Central memory CD8-positive, alpha-beta T cell (primary cell): ENCODE data around the gene RPL18.
A peak's percentile ranks its signal among the peaks of the same experiment; 100 is the strongest.

Source experiments
- ATAC-seq: fragments of 150-1000 bp; cut with Tn5 transposase; replicated peaks from 2 replicates; pipeline ENCODE4 v1.10.0; 2022; ENCODE audit warnings: mild to moderate bottlenecking, moderate FRiP score, moderate number of reproducible peaks; ENCODE audit not compliant: poor library complexity, severe bottlenecking; ENCODE audit errors: extremely low read depth
- DNase-seq, 2 donors: peaks; one replicate each; pipeline ENCODE4 v3.0.0; 2021; ENCODE audit warnings: low spot score in 2 of 2
- H3K27ac Mint-ChIP-seq: one replicate; pipeline ENCODE4 v1.8.0; 2022; ENCODE audit warnings: low read depth, mild to moderate bottlenecking, moderate library complexity, mixed read lengths
- H3K27me3 Mint-ChIP-seq: one replicate; pipeline ENCODE4 v1.8.0; 2022; ENCODE audit warnings: mixed read lengths
- H3K36me3 Mint-ChIP-seq: one replicate; pipeline ENCODE4 v1.8.0; 2022; ENCODE audit warnings: mild to moderate bottlenecking, moderate library complexity, mixed read lengths; ENCODE audit not compliant: insufficient read depth
- H3K4me1 Mint-ChIP-seq: one replicate; pipeline ENCODE4 v1.8.0; 2022; ENCODE audit warnings: mixed read lengths
- H3K4me3 Mint-ChIP-seq: one replicate; pipeline ENCODE4 v1.8.0; 2022; ENCODE audit warnings: mild to moderate bottlenecking, moderate library complexity, mixed read lengths
- H3K9me3 Mint-ChIP-seq: one replicate; pipeline ENCODE4 v1.8.0; 2022; ENCODE audit warnings: mixed read lengths

Gene RPL18

GRCh38 chr19:48613024-48613851 lies 5.7 kb downstream of the RPL18 start:
- Mint-ChIP-seq H3K36me3 (peaks cover 14% of the 10 kb centered on the region), H3K4me3 (no peak overlapping the region), H3K27me3 (no peaks in the 10 kb centered on the region), H3K27ac (peak overlapping the region; percentile 91), H3K9me3 (no peaks in the 10 kb centered on the region), H3K4me1 (peaks cover 33% of the 10 kb centered on the region)
- no peak for ATAC-seq
- DNase-seq = no peak

DNA sequence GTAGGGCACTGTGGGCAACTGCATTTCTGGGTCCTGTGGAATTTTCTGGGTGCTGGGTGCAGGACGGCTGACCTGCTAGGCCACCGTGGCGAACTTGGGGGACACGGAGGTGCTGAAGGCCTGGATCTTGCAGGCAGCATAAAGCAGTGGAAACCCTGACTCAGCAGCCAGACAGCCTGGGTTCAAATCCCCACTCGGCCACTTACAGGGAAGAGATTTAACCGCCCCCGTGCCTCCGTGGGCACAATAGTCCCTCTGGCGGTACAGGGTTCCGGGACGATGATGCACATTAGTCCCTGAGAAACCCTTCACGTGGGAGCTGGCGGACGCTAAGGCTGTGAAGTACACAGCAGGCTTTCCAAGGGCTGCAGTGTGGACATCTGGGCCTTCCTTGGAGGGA lies 7.1 kb downstream of the RPL18 start:
- Mint-ChIP-seq H3K27ac (peak overlapping the region; percentile 57), H3K27me3 (no peaks in the 10 kb centered on the region), H3K9me3 (no peaks in the 10 kb centered on the region), H3K4me1 (peaks cover 21% of the 10 kb centered on the region), H3K36me3 (peaks cover 10% of the 10 kb centered on the region), H3K4me3 (no peak overlapping the region)
- DNase-seq (no peak), ATAC-seq (no peak)

DNA sequence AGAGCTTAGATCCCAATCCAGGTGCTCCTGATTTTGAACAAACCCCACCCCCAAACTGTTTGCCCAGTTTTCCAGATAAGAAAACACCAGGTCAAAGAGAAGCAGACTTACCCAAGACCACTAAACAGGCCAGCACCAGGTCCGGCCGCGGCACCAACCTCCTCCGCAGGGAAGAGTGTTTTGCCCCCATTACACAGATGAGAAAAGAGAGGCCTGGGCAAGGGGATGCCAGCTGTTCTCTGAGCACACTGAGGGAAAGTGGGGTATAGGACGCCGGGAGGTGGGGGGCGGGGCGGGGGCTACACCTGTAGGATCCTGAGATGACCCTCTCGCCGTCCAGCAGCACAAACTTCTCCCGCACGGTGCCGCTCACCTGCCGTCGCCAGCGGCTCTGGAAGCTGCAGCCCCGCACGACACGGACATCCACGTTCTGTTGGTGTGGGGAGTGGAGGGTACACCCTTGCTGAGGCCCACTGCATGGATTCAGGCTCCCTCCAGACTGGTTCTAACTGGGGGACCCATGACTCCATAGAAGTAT lies 9.3 kb downstream of the RPL18 start:
- Mint-ChIP-seq H3K36me3 (peaks cover 3% of the 10 kb centered on the region), H3K27me3 (no peaks in the 10 kb centered on the region), H3K27ac (no peak overlapping the region), H3K4me1 (peaks cover 12% of the 10 kb centered on the region), H3K9me3 (no peaks in the 10 kb centered on the region), H3K4me3 (no peak overlapping the region)
- ATAC-seq = no peak
- no peak for DNase-seq

- peak; percentile 81 for ATAC-seq
- Mint-ChIP-seq H3K4me1 (peaks cover 8% of the 10 kb centered on the region), H3K36me3 (peaks cover 3% of the 10 kb centered on the region), H3K27ac (peak overlapping the region; percentile 71), H3K27me3 (no peaks in the 10 kb centered on the region), H3K4me3 (no peak overlapping the region), H3K9me3 (no peaks in the 10 kb centered on the region)
- peak in 1 of 2 donors; percentile 34 for DNase-seq
These were observed 10.1 kb downstream of the RPL18 start for GRCh38 chr19:48608798-48609263.

DNA sequence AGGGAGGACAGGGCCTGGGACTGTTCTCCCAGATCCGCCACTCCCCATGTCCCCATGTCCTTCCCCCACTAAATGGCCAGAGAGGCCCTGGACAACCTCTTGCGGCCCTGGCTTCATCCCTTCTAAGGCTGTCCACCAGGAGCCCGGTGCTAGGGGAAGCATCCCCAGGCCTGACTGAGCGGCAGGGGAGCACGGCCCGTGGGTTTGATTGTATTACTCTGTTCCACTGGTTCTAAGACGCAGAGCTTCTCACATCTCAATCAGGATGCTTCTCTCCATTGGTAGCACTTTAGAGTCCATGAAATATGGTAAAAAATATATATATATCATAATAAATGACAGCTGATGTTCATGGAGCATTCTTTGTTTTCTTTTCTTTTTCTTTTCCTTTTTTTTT lies 11.6 kb downstream of the RPL18 start:
- Mint-ChIP-seq H3K9me3 (no peaks in the 10 kb centered on the region), H3K36me3 (peaks cover 1% of the 10 kb centered on the region), H3K4me3 (no peak overlapping the region), H3K27me3 (no peaks in the 10 kb centered on the region), H3K27ac (no peak overlapping the region), H3K4me1 (peaks cover 5% of the 10 kb centered on the region)
- DNase-seq (no peak), ATAC-seq (no peak)

GRCh38 chr19:48606463-48607358 lies 12.3 kb downstream of the RPL18 start, which contains the start of gene SPACA4:
TSS of gene SPACA4 (plus strand) at chr19:48606742. CDS start at chr19:48606979, 237 bp downstream.
- ATAC-seq = no peak
- no peak for DNase-seq
- Mint-ChIP-seq H3K36me3 (peaks cover 1% of the 10 kb centered on the region), H3K9me3 (no peaks in the 10 kb centered on the region), H3K4me1 (peaks cover 5% of the 10 kb centered on the region), H3K4me3 (no peak within 1 kb of the TSS), H3K27me3 (no peaks in the 10 kb centered on the region), H3K27ac (no peak within 1 kb of the TSS)

DNA sequence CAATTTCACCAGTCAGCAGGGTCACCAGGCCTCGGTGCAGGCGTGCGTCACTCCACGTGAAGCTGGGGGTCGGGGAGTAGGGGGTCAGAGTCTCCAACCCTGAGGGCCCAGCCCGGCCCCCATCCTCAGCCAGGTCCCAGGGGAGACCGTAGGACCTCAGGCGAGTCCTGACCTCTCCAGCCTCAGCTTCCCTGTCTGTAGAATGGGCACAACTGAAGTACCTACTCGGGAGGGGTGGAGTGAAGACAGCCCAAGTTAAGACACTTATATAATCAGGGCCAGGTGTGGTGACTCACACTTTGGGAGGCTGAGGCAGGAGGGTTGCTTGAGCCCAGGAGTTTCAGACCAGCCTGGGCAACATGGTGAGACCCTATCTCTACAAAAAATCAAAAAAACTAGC lies 15.1 kb downstream of the RPL18 start:
- Mint-ChIP-seq H3K4me3 (no peak overlapping the region), H3K4me1 (peaks cover 3% of the 10 kb centered on the region), H3K36me3 (peaks cover 1% of the 10 kb centered on the region), H3K27ac (no peak overlapping the region), H3K27me3 (peaks cover 2% of the 10 kb centered on the region), H3K9me3 (no peaks in the 10 kb centered on the region)
- DNase-seq = no peak
- no peak for ATAC-seq

GRCh38 chr19:48603449-48603848 lies 15.5 kb downstream of the RPL18 start:
- peaks cover 6% of the 10 kb centered on the region for H3K27me3 Mint-ChIP-seq
- ATAC-seq = no peak
- H3K9me3 Mint-ChIP-seq = no peaks in the 10 kb centered on the region
- no peak overlapping the region for H3K4me3 Mint-ChIP-seq
- DNase-seq = no peak
- H3K27ac Mint-ChIP-seq = no peak overlapping the region
- peaks cover 1% of the 10 kb centered on the region for H3K36me3 Mint-ChIP-seq
- H3K4me1 Mint-ChIP-seq = no peaks in the 10 kb centered on the region

GRCh38 chr19:48603001-48603400 lies 16.0 kb downstream of the RPL18 start:
- Mint-ChIP-seq H3K4me1 (no peaks in the 10 kb centered on the region), H3K27me3 (peaks cover 9% of the 10 kb centered on the region), H3K4me3 (no peak overlapping the region), H3K9me3 (no peaks in the 10 kb centered on the region), H3K27ac (no peak overlapping the region), H3K36me3 (peaks cover 1% of the 10 kb centered on the region)
- no peak for DNase-seq
- no peak for ATAC-seq

DNA sequence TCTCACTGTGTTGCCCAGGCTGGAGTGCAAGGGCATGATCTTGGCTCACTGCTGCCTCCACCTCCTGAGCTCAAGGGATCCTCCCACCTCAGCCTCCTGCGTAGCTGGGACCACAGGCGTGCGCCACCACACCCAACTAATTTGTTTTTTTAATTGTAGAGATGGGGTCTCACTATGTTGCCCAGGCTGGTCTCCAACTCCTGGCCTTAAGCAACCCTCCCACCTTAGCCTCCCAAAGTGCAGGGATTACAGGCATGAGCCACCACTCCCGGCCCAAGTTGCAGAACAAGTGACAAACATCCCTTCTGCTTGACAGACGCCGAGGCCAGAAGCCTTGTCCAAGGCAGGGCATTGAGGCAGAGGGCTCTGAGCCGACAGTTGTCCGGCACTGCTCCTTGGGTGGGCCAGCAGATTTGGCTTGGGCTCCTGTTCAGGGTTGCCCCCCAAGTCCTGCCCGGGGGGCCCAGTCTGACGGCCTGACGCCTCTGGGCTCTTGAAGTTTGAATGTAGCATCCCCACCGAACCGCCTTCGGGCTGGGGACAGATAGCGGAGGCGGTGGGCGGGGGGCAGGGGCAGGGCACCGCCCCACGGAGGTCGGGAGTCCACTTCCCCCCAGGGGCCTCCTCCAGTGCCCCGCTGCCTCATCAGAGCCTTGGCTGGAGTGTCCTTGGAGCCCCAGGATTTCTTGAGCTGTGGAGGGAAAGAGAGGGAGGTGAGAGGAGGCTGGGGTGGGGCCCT lies 18.1 kb downstream of the RPL18 start:
- no peaks in the 10 kb centered on the region for H3K4me1 Mint-ChIP-seq
- DNase-seq (no peak), ATAC-seq (no peak)
- no peak overlapping the region for H3K27ac Mint-ChIP-seq
- no peaks in the 10 kb centered on the region for H3K9me3 Mint-ChIP-seq
- H3K27me3 Mint-ChIP-seq = peaks cover 9% of the 10 kb centered on the region
- no peak overlapping the region for H3K4me3 Mint-ChIP-seq
- H3K36me3 Mint-ChIP-seq = peaks cover 2% of the 10 kb centered on the region

GRCh38 chr19:48598996-48599700 lies 19.8 kb downstream of the RPL18 start:
- Mint-ChIP-seq H3K27ac (no peak overlapping the region), H3K4me1 (peaks cover 6% of the 10 kb centered on the region), H3K27me3 (peaks cover 9% of the 10 kb centered on the region), H3K4me3 (no peak overlapping the region), H3K36me3 (peaks cover 4% of the 10 kb centered on the region), H3K9me3 (no peaks in the 10 kb centered on the region)
- DNase-seq (no peak), ATAC-seq (no peak)
